OCI-LY3 (cell line): ENCODE data around the gene CYTH3.

Experiments
- CTCF ChIP-seq: fragments of 200-600, 300-600 bp; sonication (generic); IDR thresholded peaks from 2 replicates; pipeline ENCODE4 v1.5.1; 2014; ENCODE audit warnings: antibody characterized with exemption, low read length, low read depth
- EZH2phosphoT487 ChIP-seq: fragments of 200-600 bp; shearing (Covaris generic); IDR thresholded peaks from 2 replicates; pipeline ENCODE4 v1.6.1; 2018; ENCODE audit warnings: antibody characterized with exemption, mixed run types, low read depth

- TF ChIP-seq CTCF (no peak), EZH2phosphoT487 (no peak)
Measured at GRCh38 chr7:6259257-6259656, 13.2 kb downstream of the CYTH3 start.
